ENCODE measurements around the gene PPP4R4.
"Not testable (repeated sequence)": the region's sequence is repeated elsewhere in the genome, so short reads cannot be mapped to it uniquely, and the experiment has no call there.

The PPP4R4 gene

DNA sequence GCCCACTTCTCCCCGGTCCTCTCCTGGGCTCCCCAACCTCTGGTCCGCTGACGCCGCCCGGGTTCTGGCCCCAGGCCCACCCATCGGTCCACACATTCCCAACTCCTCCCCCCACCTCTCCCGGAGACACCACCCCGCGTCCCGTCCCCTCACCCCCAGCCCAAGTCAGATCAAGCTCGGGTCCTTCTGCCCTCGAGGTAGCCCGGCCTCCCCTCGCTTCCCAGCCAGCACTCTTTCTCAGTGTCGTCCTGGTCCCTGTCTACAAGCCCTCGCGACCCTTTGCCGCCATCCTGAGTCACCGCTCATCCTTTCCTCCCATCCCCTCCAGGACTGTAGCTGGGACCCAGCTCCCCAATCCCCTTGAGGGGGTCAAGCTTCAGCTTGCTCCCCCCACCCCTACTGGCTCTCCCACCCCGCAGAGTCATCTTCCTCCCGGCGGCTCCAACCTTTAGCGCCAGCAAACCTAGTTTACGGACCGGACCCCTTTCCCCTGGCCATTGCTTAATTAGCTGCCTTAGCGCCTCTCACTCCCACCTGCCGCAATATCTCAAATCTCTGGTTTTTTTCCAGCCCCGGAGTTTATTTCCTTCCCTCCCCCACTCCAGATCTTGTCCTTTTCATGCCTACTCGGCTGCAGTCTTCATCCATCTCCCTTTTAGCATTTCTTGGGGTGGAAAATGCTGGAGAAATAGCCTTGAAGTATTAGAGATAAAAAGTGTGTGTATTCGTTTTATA, 1.1 kb downstream of the PPP4R4 start:
- Histone ChIP-seq H3K4me3 (peak overlapping the region; percentile 45 to 66 (median 57)), H3K27ac (no peak overlapping the region)

DNA sequence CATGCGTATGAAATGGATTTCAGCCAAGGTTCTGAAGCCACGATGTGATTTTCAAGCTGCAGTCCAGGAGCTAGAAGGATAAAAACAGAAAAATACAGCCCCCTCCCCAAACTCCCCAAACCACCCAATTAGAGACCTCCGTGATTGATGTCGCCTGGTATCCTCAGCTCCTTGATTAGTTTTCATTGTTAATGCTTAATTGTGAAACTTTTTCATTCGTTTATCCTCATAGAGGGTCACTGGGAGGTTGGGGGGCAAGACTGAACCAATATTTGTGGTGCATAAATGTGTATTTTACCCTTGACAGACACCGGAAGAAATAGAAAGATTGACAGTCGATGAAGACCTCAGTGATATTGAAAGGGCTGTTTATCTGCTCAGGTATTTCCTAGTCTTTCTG, 1.6 kb downstream of the PPP4R4 start:
- H3K4me3 ChIP-seq, result peak overlapping the region in 2 of 7 experiments; percentile 58 to 66
- no peak overlapping the region for H3K27ac ChIP-seq

DNA sequence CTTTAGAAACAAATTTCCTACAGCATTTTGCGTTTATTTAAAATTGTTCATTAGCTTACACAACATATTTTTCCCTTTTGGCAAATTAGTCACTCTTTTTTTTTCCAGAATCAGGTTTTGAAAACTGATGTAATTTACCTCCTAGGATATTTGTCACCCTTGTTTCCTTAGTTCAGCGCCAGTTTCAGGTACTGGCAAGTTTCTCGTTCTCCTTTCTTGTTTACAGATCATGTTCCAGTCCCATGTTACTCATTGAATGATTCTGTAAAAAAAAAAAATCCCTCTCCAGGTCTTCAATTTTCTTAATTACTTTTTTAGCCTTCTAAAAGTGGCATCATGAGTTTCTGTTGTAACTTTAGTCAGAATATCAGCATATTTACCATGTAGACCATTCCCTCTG, 2.7 kb downstream of the PPP4R4 start:
- Histone ChIP-seq H3K4me3 (no peak overlapping the region), H3K27ac (no peak overlapping the region)

DNA sequence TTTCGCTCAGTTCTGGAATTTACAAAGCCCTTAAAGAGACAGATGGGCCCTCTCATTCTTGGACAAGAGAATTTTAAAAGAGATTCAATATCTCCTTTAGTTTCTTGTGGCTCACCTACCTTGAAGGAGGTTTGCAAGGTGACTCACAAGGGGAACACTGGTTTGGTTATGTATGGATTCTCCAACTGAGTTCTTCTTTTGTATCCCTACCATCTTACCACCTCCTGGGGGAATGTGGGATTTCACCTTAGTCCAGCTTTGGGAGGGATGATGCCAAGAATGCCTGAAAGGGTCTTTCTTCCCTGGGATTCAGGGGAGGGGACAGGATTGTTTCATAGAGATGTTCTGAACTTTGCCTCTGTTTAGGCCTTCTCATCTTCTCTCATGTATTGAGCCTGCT, 3.7 kb downstream of the PPP4R4 start:
- Histone ChIP-seq H3K4me3 (no peak overlapping the region), H3K27ac (no peak overlapping the region)

DNA sequence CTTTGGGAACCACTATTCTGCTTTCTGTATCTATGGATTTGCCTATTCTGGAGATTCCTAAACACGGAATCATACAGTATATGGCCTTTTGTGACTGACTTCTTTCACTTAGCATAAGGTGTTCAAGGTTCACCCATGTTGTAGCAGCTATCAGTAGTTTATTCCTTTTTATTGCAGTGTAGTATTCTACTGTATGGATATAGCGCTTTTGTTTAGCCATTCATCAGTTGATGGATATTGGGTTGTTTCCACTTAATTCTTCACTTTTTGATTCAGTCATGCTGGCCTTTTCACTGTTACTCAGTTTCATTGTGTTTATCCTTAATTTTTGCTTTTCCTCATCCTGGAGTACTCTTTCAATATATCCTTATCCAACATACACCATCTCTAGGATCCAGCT, 5.1 kb downstream of the PPP4R4 start:
- Histone ChIP-seq H3K27ac (no peak overlapping the region), H3K4me3 (no peak overlapping the region)

DNA sequence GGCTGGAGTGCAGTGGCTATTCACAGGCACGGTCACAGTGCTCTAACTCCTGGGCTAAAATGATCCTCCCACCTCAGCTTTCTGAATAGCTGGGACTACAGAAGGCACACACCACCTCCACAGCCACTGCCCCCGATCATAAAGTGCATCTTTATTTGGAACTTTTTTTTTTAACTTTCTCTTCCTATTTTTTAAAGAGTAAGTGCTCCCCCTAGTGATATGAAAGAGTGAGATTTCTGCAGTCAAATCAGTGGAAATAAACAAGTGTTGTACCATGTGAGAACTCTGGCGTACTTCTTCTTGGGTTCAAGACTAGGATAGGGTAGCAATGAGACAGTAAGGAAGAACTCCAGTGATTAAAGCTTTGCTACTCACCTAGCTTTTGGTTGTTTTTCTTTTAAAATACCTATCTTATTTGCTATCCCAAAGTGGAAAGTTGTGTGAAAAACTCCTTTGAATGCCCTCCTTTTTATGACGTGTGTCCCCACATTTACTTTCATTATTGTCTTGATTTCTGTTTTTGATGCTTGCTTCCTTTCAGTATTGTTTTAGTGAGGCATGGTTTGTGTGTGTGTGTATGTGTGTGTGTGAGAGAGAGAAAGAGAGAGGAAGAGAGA, 6.6 kb downstream of the PPP4R4 start:
- H3K27ac ChIP-seq, result no peak overlapping the region
- H3K4me3 ChIP-seq, result no peak overlapping the region

DNA sequence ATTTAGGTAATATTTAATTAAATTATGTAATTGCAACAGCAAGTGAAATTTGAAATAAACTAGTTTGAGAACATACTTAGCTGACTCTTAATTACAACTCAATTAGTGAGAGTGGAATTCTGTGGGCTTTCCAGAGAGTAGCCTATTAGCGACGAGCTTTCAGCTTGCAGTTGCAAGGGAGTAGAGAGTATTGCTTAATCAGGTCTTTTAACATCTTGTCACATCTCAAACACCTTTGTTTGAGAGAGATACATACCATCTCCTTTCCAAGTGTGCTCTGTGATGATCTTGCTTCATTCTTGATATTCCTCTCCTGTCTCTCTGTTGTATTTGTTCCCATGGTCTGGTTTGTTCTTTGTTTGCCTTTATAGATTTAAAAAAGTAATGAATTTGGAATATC, 7.7 kb downstream of the PPP4R4 start:
- no peak overlapping the region for H3K27ac ChIP-seq
- no peak overlapping the region for H3K4me3 ChIP-seq

DNA sequence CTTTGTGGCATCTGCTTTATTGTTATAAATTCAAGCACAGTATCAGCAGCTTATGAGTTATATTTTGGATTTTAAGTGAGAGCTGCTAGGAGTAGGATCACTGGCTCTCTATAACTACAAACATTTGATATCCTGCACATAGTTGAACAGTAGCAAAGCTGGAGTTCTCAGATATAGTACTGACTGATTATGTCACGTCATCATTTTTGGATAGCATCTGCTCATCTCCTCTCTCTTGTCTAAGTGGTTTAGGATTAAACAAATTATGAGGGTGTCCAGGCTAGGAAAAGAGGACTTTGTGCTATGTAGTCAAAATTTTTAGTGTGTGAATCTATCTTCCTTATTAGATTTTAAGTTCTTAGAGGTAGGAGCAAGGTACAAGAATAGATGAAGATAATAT, 18.4 kb downstream of the PPP4R4 start:
- no peak overlapping the region for H3K4me3 ChIP-seq
- H3K27ac ChIP-seq, result no peak overlapping the region

DNA sequence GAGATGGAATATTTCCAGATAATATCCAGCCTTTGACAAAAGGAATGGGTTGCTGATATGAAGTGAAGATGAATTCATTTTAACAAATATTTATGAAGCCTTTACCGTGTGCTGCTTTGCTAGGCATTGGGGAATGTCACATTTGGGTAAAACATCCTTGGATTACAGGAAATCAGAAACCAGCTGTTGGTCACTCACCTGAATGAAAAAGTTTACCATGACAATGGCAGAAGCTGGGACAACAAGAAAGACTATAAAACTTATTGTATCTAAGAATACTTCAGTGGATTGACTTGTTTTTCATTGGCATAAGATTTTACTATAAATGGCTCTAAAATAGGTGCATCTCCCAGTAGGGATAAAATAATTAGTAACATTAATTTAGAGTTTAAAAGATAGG, 19.7 kb downstream of the PPP4R4 start:
- Histone ChIP-seq H3K4me3 (no peak overlapping the region), H3K27ac (no peak overlapping the region)

DNA sequence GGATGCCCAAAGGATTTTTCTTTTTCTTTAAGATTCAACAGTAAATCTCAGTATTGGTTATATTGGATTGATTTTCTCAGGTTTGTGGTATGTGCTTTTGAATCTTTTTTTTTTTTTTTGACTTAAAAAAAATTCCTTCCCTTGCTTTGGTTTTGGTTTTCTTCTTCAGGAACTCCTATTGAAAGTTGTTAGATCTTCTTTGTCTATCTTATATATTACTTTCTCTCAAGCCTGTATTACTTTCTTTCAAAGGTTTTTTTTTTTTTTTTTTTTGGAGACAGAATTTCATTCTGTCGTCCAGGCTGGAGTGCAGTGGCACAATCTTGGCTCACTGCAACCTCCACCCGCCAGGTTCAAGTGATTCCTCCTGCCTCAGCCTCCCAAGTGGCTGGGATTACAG, 21.9 kb downstream of the PPP4R4 start:
- Histone ChIP-seq H3K27ac (no peak overlapping the region), H3K4me3 (no peak overlapping the region)

DNA sequence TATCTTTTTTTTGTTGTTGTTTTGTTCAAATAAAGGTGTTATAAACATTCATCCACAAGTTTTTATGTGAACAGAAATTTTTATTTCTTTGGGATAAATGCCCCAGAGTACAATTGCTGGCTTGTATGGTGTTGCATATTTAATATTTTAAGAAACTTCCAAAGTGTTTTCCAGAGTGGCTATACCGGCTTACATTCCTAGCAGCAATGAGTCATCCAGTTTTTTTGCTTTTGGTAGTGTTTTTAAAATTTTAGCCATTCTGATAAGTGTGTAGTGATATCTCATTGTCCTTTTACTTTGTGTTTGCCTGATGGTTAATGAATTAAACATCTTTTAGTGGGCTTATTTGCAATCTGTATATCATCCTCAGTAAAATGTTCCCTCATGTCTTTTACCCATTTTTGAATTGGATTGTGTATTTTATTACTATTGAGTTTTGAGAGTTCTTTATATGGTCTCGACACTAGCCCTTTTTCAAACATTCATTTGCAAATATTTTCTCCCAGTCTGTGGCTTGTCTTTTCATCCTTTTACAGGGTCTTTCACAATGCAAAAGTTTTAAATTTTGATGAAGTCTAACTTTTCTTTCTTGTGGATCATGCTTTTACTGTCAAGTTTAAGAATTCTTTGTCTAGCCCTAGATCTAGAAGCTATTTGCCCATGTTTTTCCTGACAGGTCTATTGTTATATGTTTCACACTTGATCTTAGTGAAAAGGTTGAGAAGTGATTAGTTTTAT, 29.5 kb downstream of the PPP4R4 start:
- no peak overlapping the region for H3K4me3 ChIP-seq
- no peak overlapping the region for H3K27ac ChIP-seq

DNA sequence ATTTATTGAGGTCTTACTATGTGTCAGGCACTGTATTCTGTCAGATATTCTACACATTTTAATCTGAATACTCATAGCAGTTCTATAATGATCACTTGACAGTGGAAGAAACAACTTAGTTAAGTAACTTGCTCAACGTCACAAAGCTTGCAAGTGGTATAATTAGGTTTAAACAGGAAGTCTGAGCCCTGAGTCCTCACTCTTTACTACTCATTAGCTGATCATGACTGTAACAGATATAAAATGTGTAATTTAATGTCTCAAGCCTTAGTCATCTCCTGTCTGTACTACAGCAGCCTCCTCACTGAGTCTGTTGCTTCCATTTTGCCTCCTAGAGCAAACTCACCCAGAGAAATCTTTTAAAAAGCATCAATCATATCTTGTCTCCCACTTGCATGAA, 38.9 kb downstream of the PPP4R4 start:
- no peak overlapping the region for H3K4me3 ChIP-seq
- H3K27ac ChIP-seq, result no peak overlapping the region

DNA sequence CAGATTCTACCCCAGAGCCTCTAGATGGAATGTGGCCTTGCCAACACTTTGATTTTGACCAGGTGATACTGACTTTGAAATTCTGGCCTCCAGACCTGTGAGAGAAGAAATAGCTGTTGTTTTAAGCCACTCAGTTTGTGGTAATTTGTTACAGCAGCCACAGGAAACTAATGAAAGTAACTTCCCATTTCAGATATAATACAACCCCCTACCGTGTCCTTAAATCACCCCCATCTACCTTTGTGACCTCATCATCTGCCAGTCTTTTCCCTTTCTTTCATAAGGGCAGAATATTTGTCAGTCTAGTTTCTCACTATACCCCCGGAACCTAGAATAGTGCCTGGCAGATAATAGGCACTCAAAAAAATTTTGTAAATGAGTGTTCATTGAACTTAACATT, 39.6 kb downstream of the PPP4R4 start:
- Histone ChIP-seq H3K27ac (no peak overlapping the region), H3K4me3 (no peak overlapping the region)

DNA sequence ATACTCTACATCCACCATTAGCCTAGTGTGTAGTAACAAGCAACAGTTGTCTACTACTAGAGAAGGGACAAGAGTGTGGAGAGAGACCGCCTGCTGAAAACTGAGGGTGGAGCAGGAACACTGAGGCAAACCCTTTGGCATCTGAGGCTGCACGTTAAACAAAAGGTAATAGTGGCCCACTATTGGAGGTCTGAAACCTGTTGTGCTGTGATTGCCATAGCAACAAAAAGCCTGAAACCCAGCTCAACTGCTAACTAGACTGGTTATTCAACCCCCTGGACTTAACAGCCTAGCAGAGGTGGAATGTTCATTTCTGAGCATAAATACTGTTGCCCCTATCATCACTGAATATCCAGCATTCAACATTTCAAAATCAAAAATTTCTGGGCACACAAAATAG, 43.0 kb downstream of the PPP4R4 start:
- H3K27ac ChIP-seq, result no peak overlapping the region

DNA sequence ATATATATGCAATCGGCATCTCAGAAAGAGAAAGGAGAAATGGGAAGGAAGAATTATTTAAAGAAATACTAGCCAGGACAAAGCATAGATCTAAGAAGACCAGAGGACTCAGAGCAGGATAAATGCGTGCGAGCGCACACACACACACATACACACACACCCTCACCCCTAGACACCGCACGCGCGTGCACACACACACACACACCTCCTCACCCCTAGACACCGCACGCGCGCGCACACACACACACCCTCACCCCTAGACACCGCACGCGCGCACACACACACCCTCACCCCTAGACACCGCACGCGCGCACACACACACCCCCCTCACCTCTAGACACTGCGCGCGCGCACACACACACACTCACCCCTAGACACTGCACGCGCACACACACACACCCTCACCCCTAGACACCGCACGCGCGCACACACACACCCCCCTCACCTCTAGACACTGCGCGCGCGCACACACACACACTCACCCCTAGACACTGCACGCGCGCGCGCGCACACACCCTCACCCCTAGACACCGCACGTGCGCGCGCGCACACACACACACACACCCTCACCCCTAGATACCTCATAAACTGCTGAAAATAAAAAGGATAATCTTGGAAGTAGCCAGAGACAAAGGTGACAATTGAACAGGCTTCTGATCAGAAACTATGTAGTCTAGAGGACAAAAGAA, 44.2 kb downstream of the PPP4R4 start:
- H3K27ac ChIP-seq, H3K4me3 ChIP-seq: not testable (repeated sequence)

More for the DNA sequence above, 43.0 kb downstream of the PPP4R4 start:
- no peak overlapping the region for H3K4me3 ChIP-seq

DNA sequence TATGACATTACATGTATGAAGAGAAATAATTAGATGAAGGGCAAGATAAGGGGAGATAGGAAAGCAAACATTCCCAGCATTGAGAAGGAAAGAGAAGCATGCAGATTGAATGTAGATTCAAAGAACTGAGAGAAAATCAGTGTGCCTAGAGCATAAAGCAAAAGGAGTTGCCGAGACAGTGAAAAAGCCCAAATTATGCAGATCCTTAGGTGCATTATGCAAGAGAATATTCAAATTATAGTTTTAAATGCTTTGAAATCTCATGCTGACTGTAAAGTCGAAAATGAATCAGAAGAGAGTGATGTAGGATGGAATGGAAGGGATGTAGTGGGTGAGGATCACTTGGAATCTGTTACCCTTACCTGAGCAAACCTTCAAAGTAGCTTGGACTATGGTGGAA, 49.9 kb downstream of the PPP4R4 start:
- H3K27ac ChIP-seq, result no peak overlapping the region
- no peak overlapping the region for H3K4me3 ChIP-seq

DNA sequence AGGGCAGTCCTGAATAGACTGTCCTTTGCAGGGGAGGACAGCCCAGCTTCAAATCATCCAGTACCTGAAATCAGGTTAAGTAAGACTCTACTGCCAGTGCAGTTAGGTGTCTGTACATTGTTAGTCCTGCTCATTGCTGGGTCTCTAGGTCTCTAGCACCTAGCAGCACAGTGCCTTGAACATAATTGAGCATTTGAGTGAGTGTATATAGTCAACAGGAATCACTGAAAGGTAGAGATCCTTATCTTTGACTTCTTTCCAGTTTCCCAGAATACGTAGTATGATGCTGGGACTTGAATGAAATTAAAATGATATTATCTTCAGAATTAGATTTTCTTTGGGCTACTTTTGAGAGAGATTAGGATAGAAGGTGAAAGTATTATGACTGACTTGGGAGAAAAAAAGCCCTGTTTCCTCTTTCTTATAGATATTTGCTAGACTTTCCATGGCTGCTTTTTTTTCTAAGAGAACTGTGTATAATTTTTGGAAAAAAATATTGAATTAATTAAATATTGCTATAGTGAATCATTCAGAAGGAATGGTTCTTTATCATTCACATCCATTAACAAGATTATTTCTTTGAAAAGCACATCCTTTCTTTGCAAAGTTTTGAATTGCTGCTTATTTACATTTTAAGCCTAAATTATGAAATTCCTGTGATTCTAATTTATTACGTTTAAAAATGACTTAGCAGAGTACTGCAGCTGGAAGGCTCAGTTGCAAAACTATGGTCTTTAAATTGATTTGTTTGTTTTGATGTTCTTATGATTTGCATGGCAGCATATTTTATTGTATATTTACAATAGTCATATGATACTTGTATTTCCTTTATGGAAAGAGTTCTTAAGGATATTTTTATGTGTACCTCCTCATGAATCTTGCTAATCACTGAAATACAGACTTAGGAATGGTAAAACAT, 51.6 kb downstream of the PPP4R4 start:
- H3K27ac ChIP-seq, result no peak overlapping the region
- no peak overlapping the region for H3K4me3 ChIP-seq

DNA sequence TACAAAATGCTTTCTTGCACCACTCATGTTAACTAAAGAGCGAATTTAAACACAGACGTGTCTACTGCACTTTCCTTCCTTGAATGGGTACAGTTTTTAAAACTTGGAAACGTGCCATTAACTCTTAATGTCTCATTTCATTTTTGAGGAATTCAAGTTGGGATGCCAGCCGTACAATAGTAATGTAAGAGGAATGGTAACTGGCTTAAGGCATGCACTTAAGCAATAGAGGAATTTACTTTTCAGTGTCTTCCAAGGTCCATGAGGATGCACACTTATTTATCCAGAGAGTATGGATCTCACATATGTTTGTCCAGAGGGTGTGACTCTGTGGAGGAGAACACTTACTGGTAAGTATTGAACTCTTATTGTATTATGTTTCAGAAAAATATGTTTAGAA, 52.9 kb downstream of the PPP4R4 start:
- Histone ChIP-seq H3K27ac (no peak overlapping the region), H3K4me3 (no peak overlapping the region)

DNA sequence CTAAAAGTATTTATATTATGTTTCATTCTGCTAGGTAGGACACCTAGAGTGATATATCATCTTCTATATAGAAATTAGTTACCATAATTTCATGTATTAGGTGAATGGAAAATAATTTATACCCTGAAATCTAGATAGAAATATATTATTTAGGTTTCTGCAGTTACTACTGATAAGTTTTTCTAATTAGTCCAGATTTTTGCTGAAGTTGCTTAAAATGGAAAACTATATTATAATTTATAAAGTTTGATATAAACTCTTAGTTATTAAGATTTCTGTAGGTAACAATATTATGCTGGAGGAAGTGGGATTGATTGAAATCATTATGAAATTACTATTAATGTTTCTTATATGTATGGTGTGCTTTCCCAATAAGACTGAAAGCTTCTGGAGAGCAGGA, 62.9 kb downstream of the PPP4R4 start:
- no peak overlapping the region for H3K27ac ChIP-seq
- no peak overlapping the region for H3K4me3 ChIP-seq

DNA sequence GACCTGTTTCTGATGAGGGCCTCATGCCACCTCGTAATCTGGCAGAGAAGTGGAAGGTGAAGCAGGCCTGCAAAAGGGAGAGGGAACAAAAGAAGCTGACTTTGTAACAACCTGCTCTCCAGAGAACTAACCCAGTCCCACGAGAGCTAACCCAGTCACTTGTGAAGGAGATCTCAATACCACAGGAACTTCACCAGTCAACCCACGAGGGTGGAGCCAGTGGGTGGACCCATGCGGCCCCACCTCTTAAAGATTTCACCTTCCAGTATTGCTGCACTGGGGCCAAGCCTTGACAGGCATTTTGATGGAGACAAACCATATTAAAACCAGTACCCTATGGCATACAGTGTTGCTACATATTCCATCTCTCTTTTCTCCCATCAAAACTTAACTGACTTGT, 63.9 kb downstream of the PPP4R4 start:
- Histone ChIP-seq H3K4me3 (no peak overlapping the region), H3K27ac (no peak overlapping the region)

Measured in skin epidermis (tissue), 12 donors.